ENCODE data around the gene OGFOD2. TPM values are rescaled to one million over a fixed set of nuclear protein-coding genes. Genes with fewer than 3 reads are reported as not detected.
"Not testable (repeated sequence)": the region's sequence is repeated elsewhere in the genome, so short reads cannot be mapped to it uniquely, and the experiment has no call there.

OGFOD2 gene
- total RNA-seq, 1 experiment from 2014 or later: 18.1 TPM

DNA sequence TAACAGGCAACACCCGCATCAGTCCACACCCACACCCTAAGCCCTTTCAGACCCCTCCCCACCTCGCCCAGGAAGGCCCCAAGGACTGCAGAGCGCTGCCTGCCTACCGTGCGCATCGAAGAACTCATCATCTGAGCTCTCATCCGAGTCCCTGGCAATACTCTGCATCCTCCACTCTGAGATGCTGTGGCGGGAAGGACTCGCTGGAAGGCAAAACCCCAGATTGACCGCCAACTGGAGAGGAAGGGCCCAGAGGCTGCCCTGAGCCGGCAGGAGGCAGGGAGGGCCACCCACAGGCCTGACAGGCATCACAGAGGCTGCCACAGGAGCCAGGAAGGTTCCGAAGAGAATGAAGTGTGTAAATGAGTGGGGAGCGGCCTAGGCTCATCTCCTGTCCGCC, 29.2 kb downstream of the OGFOD2 start:
- no peak for DNase-seq (ENCODE audit: low spot score)

DNA sequence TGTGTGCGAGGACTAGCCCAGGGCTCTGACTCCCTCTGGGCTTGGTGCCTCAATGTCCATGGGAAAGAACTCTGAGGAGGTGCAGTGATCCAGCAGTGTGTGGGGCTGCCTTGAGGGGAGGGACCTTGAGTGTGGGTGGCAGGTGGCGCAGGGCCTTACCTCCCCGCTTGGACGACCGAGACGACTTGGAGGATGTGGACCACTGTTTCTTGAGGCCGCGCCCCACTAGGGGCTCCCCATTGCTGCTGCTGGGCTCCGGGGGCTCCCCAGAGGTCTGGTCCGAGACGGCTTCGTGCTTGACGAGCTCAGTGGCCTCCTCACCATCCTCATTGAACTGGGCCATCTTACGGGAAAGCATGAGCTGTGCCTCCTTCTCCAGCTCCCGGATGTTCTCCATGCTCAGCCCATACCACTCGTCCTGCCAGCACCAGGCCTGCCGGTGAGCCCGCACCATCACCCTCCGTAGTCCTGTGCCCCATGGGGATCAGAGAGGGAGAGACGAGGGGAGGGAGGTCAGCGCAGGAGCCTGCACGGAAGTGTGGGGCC, 30.1 kb downstream of the OGFOD2 start:
- DNase-seq (ENCODE audit: low spot score): no peak

DNA sequence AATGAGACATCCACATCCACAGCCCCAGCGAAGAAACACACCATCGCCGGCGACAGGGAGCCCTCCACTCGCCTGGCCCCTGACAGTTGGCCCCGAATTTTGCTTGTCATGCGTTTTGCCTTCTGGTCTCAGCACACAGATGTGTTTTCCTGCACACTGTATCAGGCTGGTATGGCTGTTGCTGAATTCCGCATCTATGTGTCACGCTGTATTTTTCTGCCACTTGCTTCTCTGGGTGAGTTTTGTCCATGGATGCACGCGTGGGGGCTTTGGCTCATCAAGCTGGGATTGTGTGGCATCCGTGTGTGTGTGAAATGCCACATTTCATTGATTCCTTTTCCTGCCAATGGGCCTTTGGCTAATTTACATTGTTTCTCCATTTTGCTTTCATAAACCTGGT, 31.9 kb downstream of the OGFOD2 start:
- no peak for DNase-seq (ENCODE audit: low spot score)

DNA sequence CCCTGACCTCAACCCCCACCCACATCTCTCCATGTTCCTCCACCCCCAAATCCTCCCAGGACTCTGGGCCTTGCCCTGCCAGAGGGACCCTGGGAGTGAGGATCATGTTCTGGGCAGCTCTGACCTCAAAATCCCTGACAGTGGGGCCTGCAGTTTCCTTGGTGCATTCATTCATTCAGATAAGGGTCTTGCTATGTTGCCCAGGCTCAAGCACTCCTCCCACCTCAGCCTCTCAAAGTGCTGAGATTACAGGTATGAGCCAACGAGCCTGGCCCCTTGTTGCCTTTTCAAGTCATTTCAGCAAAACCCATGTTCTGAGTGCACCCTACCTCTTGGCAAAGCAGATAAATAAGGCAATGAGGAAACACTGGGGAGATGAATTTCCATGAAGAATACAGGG, 35.1 kb downstream of the OGFOD2 start:
- DNase-seq (ENCODE audit: low spot score): no peak

DNA sequence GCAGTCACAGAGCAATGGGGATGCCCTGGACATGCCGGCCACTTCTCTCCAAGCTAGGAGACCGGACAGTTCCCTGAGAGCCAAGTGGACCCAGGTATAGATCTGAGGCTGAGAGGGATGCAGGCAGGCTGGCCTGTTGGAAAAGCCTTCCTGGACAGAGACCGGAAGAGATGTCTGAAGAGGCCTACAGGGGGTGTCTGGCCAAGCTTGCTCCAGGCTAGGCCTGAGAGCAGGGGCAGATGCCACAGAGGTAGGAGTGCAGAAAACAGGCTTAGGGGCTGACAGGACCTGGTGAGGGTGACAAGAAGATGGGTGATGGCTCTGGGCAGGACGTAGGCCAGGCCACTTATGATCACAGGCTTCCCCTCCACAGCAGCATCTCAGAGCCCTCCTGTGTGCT, 35.6 kb downstream of the OGFOD2 start:
- no peak for DNase-seq (ENCODE audit: low spot score)

DNA sequence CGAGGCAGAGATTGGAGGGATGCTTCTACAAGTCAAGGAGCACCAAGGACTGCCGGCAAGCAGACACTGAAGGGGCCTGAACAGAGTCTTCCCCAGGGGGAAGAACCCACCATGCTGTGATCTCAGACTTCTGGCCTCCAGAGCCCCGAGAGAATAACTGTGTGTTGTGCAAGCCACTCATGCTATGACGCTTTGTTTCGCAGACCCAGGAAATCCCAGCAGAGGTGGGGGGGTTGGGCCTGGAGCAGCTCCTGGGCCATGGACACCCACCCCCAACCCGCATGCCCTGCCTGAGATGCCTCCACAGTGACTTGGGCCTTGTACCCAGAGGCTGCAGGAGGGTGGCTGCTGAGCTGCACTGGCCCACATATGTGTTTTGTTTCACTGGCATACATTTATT, 36.7 kb downstream of the OGFOD2 start:
- DNase-seq (ENCODE audit: low spot score): no peak

DNA sequence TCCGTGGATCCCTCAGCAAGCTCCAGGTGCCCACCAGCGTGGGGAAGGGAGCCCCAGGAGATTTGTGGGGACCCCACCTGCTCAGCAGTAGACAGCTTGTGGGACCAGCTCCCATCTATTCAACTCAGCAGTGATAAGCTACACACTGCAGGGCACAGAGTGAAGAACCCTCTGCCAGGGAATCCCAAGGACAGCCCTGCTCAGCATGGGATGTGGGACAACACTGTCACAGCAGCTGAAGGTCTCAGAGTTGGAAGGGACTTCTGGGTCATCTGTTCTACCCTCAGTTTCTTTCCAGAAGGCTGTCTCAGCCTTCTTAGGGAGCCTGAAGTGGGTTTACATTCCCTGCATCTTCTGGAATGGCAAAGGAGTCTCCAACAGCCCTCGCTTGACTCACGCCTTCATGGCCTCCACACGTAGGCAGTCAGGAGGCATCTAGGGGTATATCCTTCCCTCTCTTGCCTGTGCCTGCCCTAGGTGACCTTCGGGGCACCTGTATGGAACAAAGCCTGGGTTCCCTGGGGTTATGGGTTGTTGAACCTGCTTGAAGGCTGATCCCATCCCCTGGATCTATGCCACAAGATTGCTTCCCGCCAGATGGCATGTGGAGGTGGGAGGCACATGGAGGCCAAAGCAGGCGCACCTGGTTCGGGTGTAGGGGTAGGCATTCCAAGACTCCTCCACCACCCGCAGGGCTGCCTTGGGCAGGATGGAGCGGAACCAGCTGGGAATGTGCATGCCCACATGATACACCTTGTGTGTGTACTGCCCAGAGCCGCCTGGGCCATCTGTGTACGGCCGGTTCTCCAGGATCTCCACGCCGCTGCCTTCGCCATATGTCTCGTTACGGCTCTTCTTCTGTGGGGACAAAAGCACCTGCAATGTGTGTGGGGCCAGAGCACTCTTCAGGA, 38.4 kb downstream of the OGFOD2 start:
- DNase-seq (ENCODE audit: low spot score): no peak

DNA sequence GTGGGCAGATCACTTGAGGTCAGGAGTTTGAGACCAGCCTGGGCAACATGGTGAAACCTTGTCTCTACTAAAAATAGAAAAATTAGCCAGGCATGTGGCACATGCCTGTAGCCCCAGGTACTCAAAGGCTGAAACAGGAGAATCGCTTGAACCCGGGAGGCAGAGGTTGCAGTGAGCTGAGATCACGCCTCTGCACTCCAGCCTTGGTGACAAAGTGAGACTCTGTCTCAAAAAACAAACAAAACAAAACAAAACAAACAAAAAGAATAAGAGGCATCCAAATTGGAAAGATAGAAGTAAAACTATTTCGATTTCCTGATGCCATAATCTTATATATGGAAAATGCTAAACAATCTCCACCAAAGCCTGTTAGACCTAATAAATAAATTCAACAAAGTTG, 39.4 kb downstream of the OGFOD2 start:
- not testable (repeated sequence) for DNase-seq (ENCODE audit: low spot score)

DNA sequence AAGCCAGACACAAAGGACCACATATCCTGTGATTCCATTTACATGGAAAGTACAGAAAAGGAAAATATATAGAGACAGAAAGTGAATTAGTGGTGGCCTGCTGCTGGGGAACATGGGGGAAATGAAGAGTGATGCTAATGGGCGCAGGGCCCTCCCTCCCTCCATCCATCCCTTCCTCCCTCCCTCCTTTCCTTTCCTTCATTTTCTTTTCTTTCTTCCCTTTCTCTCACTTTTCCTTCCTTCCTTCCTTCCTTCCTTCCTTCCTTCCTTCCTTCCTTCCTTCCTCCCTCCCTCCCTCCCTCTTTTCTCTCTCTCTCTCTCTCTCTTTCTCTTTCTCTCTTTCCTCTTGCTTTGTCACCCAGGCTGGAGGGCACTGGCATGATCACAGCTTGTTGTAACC, 42.7 kb downstream of the OGFOD2 start:
- no peak for DNase-seq (ENCODE audit: low spot score)

DNA sequence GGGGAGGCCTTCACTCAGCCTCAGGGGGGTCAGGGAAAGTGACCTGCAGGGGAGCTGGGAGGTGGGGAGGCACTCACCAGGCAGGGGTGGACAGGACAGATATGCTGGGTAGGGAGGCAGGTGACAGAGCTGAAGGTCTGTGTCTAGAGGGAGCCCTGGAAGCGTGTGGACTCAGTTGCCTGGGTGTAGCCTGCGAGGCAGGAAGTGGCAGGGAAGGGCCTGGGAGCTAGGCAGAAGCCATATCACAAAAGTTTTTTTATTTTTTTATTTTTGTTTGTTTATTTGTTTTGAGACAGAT, 44.7 kb downstream of the OGFOD2 start:
- no peak for DNase-seq (ENCODE audit: low spot score)

DNA sequence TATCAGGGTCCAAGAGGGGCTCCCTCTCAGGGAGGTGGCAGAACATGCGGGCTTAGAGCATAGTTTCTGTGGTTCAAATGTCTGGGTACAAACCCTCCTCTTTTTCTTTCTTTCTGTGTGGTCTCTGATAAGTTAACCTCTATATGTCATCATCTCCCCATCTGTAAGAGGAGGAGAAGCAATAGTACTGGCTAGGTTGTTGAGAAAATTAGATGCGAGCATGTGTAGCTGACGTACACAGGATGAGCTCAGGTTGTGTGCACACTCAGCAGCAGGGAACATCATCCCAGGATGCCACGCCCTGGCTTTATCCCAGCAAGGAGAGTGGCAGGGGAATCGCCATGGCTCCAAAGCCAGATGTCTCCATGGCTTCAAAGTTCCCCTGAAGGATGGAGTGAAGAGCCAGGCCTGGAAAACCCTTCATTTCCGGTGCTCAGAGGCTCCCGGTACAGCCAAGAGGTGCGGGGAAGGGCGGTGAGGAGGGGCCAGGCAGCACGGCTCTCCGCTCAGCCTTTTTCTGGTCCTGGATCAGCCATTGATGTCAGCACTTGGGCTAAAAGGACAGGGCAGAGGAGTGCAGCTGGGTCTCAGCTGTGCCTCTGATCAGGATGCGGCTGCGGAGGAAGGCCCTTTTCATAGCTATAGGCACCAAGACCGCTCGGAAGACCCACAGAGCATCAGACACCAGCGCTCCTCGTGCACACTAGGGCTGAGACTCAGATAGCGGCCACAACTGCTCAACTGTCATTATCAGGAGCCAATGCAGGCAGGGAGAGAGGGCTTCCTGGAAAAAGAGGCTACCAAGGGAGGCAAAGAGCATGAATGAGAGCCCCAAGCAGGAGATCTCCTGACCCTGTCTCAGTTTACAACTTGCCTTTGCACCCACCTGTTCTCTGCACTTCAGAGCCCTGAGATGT, 46.9 kb downstream of the OGFOD2 start:
- DNase-seq (ENCODE audit: low spot score): no peak

DNA sequence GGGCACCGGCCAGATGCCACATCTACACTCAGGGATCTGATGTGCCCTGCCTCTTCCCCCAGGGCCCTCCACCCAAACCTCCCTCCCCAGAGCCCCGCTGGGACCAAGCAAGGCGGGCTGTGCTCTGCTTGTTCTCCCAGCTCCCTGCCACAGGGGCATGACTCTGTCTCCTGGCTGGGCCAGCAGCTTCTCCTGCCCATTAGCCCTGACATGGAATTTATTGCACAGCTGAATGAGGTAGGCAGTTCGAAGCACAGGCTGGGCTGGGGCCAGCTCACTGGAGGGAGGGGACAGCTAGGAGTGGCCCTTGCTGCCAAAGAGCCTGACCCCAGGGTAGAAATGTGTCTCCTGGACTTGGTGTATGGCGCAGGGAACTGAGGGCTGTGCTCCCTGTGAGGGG, 47.8 kb downstream of the OGFOD2 start:
- DNase-seq (ENCODE audit: low spot score): no peak

DNA sequence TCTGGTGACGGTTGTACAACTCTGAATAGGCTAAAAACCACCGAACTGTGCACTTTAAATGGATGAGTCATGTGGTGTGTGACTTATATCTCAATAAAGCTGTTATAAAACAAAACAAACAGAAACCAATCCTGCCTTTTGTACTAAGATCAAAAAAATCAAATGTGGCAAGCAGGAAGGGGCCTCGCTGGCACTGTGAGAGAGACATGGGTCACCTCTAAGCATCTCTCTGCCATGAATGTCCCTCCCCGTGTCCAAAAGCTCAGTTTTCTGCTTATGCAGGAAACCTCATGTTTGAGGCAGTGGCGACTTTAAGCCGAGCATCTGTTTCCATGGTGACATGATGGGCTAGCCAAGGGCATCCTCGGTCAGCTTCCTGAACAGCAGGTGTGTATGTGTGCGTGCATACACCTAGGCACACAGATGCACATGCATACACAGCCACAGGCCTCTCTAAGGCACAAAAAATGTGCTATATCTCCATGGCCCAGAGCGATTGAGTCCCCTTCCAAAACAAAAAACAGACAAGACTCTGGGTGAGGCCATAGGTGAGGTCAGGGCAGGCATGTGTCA, 49.9 kb downstream of the OGFOD2 start:
- DNase-seq (ENCODE audit: low spot score): no peak

DNA sequence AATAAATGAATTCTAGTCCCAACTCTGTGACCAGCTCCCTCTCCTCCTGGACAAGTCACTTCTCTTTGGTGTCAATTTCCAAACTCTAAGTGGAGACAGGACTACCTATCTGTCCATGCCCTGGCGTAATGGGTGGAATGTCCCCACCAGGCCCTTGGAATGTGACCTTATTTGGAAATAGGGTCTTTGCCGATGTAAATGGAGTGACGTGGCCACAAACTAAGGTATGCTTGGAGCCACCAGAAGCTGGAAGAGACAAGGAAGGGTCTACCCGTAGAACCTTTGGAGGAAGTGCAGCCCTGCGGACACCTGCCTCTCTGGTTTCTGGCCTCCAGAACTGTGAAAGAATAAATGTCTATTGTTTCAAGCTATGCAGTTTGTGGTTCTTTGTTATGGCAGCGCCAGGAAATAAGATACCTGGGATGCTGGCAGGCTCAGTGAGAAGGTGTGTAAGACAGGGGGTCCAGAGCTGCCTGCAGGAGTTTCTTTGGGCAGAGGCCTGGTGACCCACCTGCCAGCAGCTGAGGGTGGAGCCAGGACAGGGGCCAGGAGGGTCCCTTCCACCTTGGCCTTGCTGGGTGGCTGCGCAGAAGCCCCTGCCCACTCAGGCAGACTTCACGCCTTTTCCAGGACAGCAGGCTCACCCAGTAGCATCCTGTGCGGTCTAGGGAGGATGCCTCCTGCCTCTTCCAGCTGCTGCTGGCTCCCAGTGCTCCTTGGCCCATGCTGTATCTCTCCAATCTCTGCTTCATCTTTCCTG, 51.2 kb downstream of the OGFOD2 start:
- no peak for DNase-seq (ENCODE audit: low spot score)

DNA sequence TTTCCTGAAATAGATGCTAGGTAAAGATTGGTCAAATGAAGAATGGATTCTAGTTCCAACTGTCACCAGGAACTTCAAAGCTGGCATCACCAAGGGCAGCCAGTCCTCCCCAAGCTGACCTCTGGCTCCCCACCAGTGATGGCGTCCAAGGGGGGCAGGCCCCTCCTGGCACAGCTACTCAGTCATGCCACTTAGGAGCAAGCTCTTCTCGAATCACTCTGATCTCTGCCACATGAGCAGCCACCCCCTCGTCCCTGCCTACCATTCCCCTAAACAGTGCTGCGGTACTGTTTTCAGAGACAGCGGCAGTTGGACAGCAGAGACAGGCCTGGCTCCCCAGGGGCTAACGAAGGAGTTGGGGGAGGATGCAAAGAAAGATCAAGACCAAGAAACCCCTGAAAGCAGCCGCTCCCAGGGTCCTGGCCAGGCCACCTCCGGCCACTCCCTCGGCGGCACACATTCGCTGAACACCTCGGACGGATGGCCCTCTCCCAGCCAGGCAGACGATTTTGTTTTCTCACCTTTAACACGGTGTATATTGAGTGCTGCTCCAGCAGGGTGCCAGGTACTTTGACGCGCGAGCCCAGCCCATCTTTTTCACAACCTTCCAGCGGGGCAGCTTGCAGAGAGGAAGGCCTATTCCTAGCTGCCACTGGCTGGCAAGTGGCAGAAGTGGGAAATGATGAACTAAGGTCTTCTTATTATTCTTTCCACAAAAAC, 52.8 kb downstream of the OGFOD2 start:
- no peak for DNase-seq (ENCODE audit: low spot score)

DNA sequence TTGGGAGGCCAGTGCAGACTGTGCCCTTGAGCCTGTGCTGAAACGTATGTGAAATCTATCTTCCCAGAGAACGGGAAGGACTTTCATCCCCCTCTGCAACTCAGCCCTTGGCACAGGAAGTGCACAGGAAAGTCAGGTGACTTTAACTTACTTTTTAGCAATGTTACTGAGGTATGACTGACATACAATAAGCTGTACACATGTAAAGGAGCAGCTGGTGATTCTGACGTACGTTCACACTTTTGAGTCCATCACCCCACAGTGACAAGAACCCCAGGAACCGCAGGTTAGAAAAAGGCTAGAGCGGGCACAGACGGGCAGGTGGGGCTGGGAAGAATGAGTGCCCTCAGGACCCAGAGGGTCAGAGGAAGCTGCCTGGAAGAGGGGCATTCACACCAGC, 53.4 kb downstream of the OGFOD2 start:
- DNase-seq (ENCODE audit: low spot score): no peak

DNA sequence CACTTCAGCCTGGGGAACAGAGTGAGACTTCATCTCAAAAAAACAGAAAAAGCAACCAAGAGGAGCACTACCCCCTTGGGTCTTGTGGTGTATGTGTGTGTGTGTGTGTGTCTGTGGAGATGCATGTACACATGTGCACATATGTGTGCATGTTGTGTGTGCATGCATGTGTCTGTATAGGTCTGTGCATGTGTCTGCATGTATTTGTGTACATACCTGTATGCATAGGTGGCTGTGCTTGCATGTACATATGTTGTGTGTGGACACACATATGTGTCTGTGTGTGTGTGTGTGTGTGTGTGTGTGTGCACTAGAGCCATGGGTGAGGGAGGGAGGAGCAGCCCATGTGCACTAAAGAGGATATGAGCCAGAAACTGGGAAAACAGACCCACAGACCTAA, 54.5 kb downstream of the OGFOD2 start:
- DNase-seq (ENCODE audit: low spot score): no peak
